Astrocyte of the hippocampus (primary cell): ENCODE results near the gene KDM3A.

Source experiments
- DNase-seq: peaks from one replicate; pipeline ENCODE4 v3.0.0; 2011; ENCODE audit warnings: low read depth, low spot score

KDM3A gene

DNA sequence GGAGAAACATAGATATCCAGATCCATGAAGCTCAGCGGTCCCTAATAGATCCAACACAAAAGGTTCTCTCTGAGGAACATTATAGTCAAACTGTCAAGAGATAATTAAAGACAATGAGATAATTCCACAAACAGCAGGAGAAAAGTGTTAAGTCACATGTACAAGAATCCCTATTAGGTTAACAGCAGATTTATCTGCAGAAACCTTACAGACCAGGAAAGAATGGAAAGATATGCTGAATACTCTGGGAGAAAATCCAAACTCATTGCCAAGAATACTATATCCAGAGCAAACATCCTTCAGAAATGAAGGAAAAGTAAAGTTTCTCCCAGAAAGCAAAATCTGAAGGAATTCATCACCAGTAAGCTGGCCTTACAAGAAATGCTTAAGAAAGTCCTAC, 10.8 kb upstream of the KDM3A start:
- DNase-seq, result no peak

DNA sequence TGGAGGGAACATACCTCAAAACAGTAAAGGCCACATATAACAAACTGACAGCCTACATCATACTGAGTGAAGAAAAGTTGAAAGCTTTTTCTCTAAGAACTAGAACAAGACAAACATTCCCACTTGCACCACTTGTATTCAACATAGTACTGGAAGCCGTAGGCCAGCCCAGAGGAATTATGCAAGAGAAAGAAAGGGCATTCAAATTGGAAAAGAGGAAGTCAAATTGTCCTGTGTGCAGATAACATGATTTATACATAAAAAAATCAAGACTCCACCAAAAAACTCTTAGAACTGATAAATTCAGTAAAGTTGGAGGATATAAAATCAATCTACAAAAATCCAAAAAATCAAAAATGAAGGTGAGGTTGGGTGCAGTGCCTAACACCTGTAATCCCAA, 8.0 kb upstream of the KDM3A start:
- no peak for DNase-seq

DNA sequence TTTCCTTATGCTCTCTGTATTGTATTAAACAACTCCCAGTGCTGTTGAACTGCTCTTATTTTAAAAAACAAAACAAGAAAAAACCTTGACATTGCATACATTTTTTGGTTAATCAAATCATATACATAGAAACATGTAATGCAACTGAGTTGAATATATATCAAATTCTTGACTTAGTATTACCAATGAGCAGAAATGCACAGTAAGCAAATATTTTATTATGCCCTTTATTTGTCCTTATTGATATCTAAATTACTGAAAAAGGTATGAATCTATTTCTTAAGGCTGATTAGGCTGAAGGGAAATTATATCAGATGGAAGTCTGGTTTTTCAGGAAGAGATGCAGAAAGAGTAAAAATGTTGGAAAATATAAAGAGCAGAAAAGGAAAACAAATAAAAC, 6.9 kb upstream of the KDM3A start:
- DNase-seq, result no peak

DNA sequence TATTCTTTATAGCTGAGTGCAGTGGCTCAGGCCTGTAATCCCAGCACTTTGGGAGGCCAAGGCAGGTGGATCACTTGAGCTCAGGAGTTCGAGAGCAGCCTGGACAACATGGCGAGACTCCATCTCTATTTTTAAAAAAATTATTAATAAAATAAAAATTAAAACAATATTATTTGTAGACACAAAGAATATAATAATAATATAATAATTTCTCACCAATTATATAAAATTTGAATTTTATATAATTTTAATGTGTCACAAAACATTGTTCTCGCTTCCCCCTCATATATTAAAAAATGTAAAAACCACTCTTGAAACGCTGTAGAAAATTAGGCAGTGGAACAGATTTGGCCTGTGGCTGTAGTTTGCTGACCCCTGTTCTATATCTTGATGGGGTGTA, 5.6 kb upstream of the KDM3A start:
- no peak for DNase-seq

DNA sequence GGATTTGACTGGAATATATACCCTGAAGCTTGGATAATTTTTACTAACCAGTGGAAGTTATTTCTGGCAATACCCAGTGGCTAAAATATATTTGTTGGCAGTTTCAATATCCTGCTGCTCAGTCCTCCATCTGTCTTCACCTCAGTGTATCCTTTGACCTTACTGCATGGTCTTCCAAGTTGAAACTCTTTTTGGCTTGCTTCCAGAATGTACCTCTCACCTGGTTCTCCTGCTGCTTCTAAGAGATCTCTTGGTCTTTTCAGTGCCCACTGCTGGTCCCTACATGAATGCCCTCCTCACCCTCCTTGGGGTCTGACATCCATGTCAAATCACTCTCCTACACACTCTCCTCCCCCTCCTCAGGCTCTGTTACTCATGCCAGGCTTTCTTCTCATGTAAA, 4.8 kb upstream of the KDM3A start:
- DNase-seq, result no peak

DNA sequence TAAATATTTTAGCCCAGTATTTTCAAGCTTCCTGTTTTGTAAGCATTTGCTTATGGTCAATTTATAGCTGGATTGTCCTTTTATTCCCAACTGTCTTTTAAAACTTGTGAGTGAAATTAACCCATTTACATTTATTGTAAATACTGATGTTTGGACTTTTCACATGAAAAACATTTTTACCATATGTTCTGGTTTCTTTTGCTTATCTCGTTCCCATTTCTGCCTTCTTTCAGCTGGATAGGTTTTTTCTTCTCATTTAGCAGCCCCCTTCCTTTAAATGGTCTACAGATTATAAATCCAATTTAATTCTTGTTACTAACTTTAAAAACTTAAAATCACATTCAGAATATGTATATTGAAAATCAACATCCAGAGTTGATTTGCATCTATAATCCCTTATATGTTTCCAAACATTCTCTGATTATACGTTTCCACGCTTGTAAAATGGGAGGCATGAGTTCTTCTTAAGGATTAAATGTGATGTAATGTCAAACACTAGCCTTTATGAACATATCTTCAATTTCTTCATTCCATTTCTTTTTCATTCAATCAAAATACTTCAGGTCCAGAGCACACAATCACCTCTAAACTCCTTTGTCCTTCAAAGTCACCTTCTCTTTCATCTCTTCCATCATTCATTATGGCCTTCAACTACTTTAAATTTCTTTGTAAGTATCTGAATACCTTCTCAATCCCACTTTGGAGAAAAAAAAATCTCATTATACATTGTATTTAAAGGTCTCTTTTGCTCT, 1.1 kb upstream of the KDM3A start:
- DNase-seq, result no peak

DNA sequence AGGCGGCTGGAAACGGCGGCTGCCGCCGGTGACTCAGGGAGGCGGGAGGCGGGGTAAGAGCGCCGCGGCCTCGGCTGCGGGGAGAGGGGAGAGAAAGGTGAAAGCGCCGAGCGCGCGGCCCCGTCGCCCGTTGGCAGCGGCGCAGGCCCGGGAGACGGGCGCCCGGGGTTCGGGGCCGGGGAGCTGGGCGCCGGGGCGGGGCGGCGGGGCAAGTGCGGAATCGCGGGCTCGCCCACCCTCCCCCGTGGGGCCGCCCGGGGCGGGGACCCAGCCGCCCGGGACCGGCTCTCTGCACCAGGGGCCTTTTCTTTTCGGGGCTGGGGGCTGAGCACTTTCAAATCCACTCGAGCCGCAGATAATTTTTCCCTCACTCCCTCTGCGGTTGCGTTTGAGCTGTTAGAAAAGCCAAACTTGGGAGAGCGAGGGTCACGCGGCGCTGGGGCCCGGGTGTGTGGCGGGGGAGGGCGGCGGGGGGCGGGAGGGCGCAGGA, 266 bp downstream of the KDM3A start:
- DNase-seq, result no peak

DNA sequence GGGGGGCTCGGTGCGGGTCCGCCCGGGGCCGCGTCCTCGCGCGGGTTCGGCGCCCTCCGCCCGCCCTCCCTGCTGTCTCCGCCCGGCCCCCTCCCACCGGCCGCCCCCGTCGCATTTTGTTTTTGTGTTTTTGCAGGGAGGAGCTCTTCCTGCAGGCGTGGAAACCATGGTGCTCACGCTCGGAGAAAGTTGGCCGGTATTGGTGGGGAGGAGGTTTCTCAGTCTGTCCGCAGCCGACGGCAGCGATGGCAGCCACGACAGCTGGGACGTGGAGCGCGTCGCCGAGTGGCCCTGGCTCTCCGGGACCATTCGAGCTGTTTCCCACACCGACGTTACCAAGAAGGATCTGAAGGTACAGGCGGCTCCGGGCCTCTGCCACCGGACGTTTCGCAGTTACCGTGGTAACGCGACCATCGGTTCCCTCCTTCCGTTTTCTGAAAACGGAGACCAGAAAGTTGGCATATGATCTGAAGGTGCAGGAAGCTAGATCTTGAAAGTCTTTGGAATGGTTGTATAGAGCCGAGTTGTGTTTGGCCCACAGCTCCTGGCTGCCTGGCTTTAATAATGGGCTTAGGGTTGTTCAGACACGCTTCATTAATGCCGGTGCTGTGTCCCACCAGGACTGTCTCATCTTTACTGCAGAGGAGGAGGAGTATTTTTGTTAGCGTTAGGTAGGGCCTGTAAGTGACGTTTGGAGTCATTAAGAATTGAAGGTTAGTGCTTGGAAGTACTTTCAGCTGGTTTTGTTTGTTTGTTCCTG, 891 bp downstream of the KDM3A start:
- DNase-seq, result peak; percentile 79

DNA sequence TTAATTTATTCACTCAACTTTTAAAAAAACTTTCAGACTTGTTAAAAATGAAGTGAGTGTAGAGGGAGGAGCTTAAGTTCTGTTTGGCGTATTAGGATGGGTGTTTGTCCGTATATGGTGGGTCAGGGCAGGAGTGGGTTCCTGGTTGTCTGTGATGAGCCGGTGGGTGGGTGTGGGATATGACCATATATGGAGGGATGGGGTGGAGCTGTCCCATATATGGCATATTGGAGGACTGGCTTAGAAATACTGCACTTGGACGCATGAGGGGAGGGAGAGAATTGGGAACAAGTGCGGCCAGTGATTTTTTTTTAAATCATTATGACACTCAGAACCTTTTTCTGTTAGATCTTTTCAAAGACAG, 1.5 kb downstream of the KDM3A start:
- DNase-seq, result peak; percentile 95

DNA sequence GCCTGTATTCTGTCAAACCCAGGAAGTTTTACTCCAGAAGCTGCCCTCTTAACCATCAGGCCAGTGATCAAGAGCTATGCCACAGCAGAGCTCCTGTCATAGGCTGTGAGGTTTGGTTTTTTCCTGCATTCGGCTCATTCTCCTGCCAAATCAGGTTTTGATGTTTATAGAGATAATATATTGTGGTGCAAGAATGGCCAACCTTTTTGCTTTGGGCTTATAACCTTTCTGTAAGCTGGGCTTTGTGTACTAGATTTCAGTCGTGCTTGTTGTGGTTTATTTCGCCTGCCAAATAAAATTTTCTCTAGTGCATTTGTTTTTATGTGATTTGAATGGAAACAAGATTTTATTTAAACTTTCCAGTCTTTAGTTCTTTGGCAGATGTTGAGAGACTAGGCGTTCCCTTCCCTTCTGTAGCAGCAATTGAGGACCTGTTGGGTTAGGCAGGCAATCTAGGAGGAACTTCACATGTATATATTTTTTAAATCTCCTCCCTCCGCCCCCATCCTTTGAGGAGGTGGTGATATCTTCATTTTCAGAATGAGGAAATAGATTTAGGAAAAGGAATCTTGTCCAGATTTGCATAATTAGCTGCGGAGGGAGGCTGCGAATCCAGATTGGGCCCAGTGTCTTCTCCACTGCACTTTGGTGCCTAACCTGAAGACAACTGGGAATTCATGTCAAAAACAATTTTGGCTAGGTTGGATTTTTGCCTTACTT, 2.6 kb downstream of the KDM3A start:
- DNase-seq, result peak; percentile 67

DNA sequence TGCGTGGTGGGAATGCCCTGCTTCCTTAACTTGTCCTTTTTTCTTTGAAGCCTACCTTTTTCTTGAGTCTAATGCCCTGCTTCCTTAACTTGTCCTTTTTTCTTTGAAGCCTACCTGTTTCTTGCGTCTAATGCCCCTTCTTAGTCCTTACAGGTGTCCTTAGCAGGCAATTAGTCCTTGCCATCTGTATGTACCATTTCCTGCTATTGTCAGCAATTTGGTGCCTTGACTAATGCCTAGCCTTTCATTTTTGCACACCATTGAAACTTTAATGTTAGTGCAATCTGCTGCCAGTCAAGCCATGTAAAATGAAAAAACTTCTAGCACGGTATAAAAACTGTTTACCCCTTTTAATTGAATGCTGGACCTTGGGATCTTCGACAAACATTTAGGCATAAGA, 4.3 kb downstream of the KDM3A start:
- DNase-seq, result no peak

DNA sequence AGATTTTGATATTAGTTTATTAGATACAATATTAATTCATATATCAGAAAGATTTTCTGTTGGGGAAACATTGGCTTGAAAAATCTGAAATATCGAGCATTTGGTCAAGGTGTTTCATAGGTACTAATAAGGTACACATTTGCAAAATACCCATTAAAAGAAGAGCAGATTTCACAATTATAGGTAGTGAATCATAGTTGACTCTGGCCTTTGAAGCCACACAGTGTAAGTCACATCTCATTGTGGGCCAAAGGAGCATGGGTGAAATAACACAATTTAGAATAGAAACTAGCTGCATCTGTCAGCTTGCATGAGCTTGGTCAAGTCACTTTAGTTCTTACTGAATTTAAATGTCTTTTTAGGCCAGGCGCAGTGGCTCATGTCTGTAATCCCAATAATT, 4.9 kb downstream of the KDM3A start:
- DNase-seq, result no peak

DNA sequence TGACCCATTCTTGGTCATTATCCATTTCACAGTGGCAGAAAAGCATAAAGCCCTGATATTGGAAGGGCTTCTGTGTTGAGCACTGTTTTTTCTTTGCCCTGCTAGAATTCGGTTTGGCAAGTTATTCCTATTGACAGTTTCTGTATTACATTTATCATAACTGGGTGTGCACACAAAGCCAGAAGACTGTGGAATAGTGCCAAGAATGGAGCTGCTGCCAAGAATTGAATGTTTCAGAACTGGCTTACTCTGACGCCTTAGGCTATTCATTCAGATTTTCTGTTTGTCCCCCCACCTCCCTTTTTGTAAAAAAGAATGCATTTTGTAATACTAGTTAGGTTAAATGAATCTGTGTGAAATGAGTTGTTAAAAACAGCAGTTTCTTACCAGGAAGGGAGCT, 12.7 kb downstream of the KDM3A start:
- peak; percentile 75 for DNase-seq

DNA sequence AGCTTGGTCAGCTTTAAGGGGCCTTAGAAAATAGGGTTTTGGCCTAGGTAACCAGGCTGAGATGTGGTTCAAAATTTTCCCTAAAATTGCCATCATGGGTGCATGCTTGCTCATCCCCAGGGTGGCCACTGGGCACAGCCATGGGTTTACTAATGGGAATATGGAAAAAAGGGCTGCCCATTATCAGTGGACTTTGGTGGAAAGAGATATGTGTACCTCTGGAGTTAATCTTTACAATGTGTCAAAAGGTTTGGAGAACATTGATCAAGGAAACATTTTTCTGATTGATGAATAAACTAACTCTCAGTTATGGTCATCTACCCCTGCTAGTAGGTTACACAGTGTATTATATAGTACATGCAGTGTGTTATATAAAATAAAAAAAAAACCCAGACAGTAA, 13.1 kb downstream of the KDM3A start:
- DNase-seq, result no peak

DNA sequence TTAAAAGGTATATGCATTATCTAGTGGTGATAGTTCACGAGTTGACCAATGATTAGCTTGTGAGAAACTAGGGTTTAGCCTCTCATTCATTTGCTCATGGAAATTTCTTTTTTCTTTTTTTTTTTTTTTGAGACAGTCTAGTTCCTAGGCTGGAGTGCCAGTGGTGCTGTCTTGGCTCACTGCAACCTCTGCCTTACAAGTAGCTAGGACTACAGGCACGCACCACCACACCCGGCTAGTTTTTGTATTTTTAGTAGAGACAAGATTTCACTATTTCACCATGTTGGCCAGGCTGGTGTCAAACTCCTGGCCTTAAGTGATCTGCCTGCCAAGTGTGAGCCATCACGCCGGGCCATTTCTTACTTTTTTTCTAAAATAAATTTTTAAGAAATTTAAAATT, 14.0 kb downstream of the KDM3A start:
- no peak for DNase-seq

DNA sequence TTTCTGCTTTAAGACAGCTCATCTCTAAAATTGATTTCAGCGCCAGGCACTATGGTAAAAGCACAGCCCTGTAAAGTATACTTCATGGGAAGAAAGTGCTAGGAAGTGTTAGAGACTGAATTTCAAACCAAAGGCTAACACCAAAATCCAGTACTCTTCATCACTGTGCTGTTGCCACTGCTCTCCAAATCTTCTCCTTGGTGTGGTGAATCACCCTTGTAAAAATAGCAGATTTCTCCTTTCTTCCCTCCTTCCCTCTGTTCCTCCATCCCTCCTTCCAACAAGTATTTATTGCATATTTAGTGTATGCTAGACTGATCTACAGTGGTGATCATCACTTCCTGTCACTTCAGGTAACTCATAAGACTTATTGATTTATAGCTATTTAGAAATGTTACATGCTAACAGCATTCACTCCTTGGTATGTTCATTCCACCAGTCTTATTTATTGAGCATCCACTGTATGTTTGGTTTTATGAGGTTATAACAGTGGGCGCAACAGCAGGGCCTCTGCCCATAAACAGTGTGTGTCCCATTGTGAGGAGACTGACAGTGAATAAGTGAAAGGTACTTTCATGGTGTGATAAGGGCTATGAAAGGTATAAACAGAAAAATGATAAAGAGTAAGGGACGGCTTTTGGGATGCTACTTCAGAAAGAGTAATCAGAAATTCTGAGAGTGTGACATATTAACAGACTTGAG, 20.0 kb downstream of the KDM3A start:
- no peak for DNase-seq

DNA sequence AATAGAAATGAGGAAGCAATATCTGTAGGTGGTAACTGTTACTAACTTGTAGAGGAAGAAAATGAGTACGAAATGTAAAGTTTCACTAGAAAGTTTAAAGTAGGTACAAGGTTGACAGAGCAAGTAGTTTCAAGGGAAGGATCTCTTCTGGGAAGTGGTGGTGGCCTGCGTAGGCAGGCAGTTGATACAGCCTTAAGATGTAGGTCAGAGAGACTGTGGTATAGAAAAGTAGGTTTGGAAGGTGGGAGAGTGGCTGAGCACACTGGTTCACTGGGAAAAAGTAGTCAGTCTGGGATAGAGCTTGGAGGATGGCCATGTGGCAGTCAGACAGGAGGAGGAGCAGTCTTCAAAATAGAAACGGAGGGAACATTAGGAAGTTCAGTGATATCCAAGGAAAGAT, 23.5 kb downstream of the KDM3A start:
- DNase-seq, result no peak

DNA sequence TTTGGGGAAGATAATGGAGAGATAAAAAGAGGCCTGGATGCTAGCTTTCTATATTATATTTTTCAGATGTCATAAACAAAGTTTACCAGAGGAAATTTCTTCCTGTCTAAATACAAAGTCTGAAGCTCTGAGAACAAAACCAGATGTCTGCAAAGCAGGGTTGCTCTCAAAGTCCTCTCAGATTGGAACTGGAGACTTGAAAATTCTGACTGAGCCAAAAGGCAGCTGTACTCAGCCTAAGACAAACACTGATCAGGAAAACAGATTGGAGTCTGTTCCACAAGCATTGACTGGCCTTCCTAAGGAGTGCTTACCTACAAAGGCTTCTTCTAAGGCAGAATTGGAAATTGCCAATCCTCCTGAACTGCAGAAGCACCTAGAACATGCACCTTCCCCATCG, 25.1 kb downstream of the KDM3A start:
- no peak for DNase-seq

DNA sequence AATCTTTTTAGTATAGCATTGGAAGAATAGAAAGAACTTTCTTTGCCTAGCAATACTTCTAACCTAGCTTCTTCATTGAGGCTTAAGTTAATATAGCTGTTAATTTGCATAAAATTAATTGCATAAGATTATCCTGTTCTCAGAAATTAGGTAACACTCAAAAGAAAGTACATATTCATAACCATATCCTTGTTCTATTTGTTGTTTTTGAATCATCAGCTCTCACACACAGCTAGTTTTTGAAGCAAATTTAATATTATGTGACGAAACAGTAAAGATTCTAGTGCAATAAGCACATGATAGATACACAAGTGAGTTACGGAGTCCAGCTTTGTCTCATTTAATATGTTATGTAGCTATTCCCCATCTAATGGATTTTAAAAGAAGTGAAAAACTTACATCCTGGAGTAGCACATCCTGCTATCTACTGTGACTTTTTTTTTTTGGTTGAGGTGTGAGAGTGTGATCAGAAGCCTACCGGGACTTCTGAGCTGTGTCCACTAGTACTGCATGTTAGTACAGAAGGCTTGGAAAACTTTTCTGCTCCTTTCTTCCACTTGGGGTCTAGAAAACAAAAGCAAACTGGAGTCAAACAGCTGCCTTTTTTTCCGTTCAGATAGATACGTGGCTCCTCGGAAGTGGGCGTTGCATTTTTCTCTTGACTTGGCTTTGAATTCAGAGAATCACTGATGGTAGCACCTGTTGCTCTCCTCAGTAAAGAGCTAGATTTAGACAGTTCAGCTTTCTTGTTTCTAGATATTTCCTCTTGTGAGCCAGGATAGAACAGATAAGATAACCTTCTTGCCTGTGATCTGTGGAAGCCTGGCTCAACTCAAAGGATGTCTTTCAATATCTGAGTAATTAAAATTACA, 27.2 kb downstream of the KDM3A start:
- DNase-seq, result no peak

DNA sequence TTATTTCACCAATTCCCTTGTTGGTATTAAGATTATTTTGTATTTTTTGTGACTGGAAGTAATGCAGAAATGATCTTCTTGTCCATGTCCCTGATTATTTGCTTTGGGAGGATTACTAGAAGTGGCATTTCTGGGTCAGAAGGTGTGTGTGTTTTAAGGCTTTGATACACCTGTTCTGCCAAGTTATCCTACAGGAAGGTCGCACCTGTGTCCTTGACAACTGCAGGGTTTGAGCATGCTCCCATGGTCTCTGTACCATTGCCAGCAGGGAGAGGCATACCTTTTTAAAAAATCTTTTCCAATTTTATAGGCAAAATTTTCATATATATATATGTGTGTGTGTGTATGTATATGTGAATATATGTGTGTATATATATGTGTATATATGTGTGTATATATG, 29.7 kb downstream of the KDM3A start:
- DNase-seq, result no peak

DNA sequence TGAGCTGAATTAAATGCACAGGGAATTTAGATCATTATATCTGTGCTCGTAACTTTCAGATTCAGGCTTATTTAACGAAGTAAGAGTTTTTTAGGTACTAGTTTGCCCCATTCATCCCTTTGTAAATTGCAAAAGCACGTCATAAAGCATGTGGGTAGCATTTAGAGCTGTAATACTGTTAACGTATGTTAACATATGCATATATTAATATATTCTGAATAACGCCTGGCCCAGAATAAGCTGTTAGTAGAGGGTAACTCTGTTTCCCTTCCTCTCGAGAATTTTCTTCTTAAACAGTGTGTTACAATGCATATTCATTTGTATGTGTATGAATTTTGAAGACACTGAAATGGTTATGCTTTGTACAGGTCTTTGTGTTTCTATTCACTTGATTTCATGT, 30.5 kb downstream of the KDM3A start:
- DNase-seq, result no peak
